HepG2 (cell line): ENCODE measurements around the gene PERCC1. TPM values are rescaled to one million over a fixed set of nuclear protein-coding genes. Genes with fewer than 3 reads are reported as not detected.

Experiments
- ATAC-seq: fragments of 200-7000 bp; cut with Tn5 transposase; 3 replicates; pipeline ENCODE4 v1.9.1; 2020; ENCODE audit warnings: mild to moderate bottlenecking, moderate library complexity
- BruUV-seq: library from RNA; stranded (reverse); fragments of 400-500 nt; replicated peaks from 2 replicates; lab custom pipeline; 2021; lab: Mats Ljungman, UMichigan
- CTCF ChIA-PET: fragments of 300-600 bp; formaldehyde crosslinking; extraction: SDS; loops from one replicate; lab custom pipeline; 2021; ENCODE audit warnings: low total read pairs, inconsistent platforms, low intra/inter-chr PET ratio; lab: Yijun Ruan, JAX
- POLR2A ChIA-PET: fragments of 350-600 bp; sonication (Branson Sonifier 250); formaldehyde crosslinking; loops from one replicate; lab custom pipeline; 2020; ENCODE audit warnings: antibody characterized with exemption, inconsistent platforms; lab: Yijun Ruan, JAX
- DNase-seq: peaks from one replicate; pipeline ENCODE4 v3.0.0-alpha.2; 2015; ENCODE audit warnings: low spot score
- FAIRE-seq: peaks from 3 replicates; lab custom pipeline; 2011; peaks lifted over from hg19 to GRCh38; lab: Jason Lieb, UNC
- H2AFZ ChIP-seq: one replicate; pipeline ENCODE4 v1.6.1; 2011; ENCODE audit warnings: low read length, inconsistent platforms
- H3K27ac ChIP-seq: fragments of 300-600 bp; 3 replicates; pipeline ENCODE4 v1.8.0; 2011; ENCODE audit warnings: mixed run types, mild to moderate bottlenecking, mixed read lengths, low read length, inconsistent platforms; ENCODE audit not compliant: insufficient read depth; ENCODE audit errors: extremely low read length
- H3K27me3 ChIP-seq, 2 experiments: fragments of 200-600 bp in 1 of 2; 2 replicates in 1 of 2; 3 replicates in 1 of 2; pipeline versions ENCODE4 v1.6.0 to v1.8.0; 2011; ENCODE audit warnings: low read length in 2 of 2, mild to moderate bottlenecking in 2 of 2, moderate library complexity in 2 of 2, inconsistent platforms in 1 of 2; ENCODE audit not compliant: insufficient read depth in 2 of 2, control insufficient read depth in 1 of 2
- H3K36me3 ChIP-seq, 2 experiments: fragments of 200-600 bp in 1 of 2; replicated peaks in 1 of 2; 2 replicates in 1 of 2; 3 replicates in 1 of 2; pipeline versions ENCODE4 v1.5.1 to v1.8.0; 2011; ENCODE audit warnings: low read length in 2 of 2, inconsistent platforms in 1 of 2; ENCODE audit not compliant: insufficient read depth in 2 of 2, control insufficient read depth in 1 of 2
- H3K4me1 ChIP-seq: 2 replicates; pipeline ENCODE4 v1.5.1; 2012; ENCODE audit warnings: low read length, inconsistent platforms; ENCODE audit not compliant: insufficient read depth
- H3K4me2 ChIP-seq: 2 replicates; pipeline ENCODE4 v1.6.0; 2011; ENCODE audit warnings: low read depth, low read length, inconsistent platforms
- H3K4me3 ChIP-seq, 3 experiments: fragments of 200-600 bp in 1 of 3; sonication (generic), shearing (Covaris generic) in 1 of 3; replicated peaks in 1 of 3; 2 replicates each; pipeline ENCODE4 v1.5.1; 2011 to 2016; ENCODE audit warnings: low read length in 3 of 3, inconsistent platforms in 2 of 3, low read depth in 2 of 3, mild to moderate bottlenecking in 2 of 3, control low read depth in 1 of 3, mixed read lengths in 1 of 3; ENCODE audit not compliant: insufficient read depth in 1 of 3
- H3K79me2 ChIP-seq: one replicate; pipeline ENCODE4 v1.6.1; 2011; ENCODE audit warnings: low read length, inconsistent platforms; ENCODE audit not compliant: insufficient read depth
- H3K9ac ChIP-seq: 2 replicates; pipeline ENCODE4 v1.6.0; 2011; ENCODE audit warnings: mild to moderate bottlenecking, low read depth, low read length, inconsistent platforms; ENCODE audit not compliant: insufficient read depth
- H3K9me3 ChIP-seq: 2 replicates; pipeline ENCODE4 v1.5.1; 2012; ENCODE audit warnings: mild to moderate bottlenecking, low read length
- H4K20me1 ChIP-seq: 2 replicates; pipeline ENCODE4 v1.6.0; 2011; ENCODE audit warnings: inconsistent platforms, mild to moderate bottlenecking, low read length, moderate library complexity; ENCODE audit not compliant: insufficient read depth
- BATF2 ChIP-seq: sonication (generic); formaldehyde crosslinking; IDR thresholded peaks from 2 replicates; pipeline ENCODE4 v1.8.0; 2022; ENCODE audit warnings: mild to moderate bottlenecking, missing genetic modification reagents, moderate library complexity
- CCAR2 ChIP-seq: fragments of 200-400 bp; formaldehyde crosslinking; optimal IDR thresholded peaks from 2 replicates; pipeline ENCODE3; 2018; ENCODE audit warnings: low read depth, mild to moderate bottlenecking, low read length, moderate library complexity
- HNF4A ChIP-seq: sonication (generic); formaldehyde crosslinking; IDR thresholded peaks from 2 replicates; pipeline ENCODE4 v1.4.0; 2020; ENCODE audit warnings: missing genetic modification reagents
- MED1 ChIP-seq: sonication (generic); formaldehyde crosslinking; IDR thresholded peaks from 2 replicates; pipeline ENCODE4 v1.4.0; 2020; ENCODE audit warnings: missing genetic modification reagents
- MYPOP ChIP-seq: sonication (generic); formaldehyde crosslinking; IDR thresholded peaks from 2 replicates; pipeline ENCODE4 v1.8.1; 2023; ENCODE audit warnings: mild to moderate bottlenecking, moderate library complexity, missing genetic modification reagents
- NCOA5 ChIP-seq: sonication (generic); formaldehyde crosslinking; IDR thresholded peaks from 2 replicates; pipeline ENCODE4 v1.4.0; 2020; ENCODE audit warnings: missing genetic modification reagents
- RBM39 ChIP-seq: fragments of 200-400 bp; formaldehyde crosslinking; IDR thresholded peaks from one replicate; pipeline ENCODE4 v1.6.1; 2018; ENCODE audit warnings: antibody characterized with exemption, mild to moderate bottlenecking, low read depth, low read length; ENCODE audit not compliant: poor library complexity, severe bottlenecking
- ZBTB7A ChIP-seq: sonication (generic); formaldehyde crosslinking; IDR thresholded peaks from 2 replicates; pipeline ENCODE4 v1.8.0; 2022; ENCODE audit warnings: mild to moderate bottlenecking, missing genetic modification reagents
- ZGPAT ChIP-seq: IDR thresholded peaks from 2 replicates; pipeline ENCODE4 v1.6.1; 2016; ENCODE audit warnings: mild to moderate bottlenecking
- ZNF382 ChIP-seq: sonication (generic); formaldehyde crosslinking; IDR thresholded peaks from 2 replicates; pipeline ENCODE4 v1.5.0; 2020; ENCODE audit warnings: missing genetic modification reagents, mild to moderate bottlenecking, borderline replicate concordance
- ZNF644 ChIP-seq: IDR thresholded peaks from 2 replicates; pipeline ENCODE4 v1.6.1; 2016; ENCODE audit warnings: low read depth
- ZNF724P ChIP-seq: sonication (generic); formaldehyde crosslinking; IDR thresholded peaks from 2 replicates; pipeline ENCODE4 v1.8.0; 2022; ENCODE audit warnings: missing genetic modification reagents, borderline replicate concordance
- ZNF800 ChIP-seq: sonication (generic); formaldehyde crosslinking; IDR thresholded peaks from 2 replicates; pipeline ENCODE4 v1.4.0; 2020; ENCODE audit warnings: missing genetic modification reagents
- ZSCAN25 ChIP-seq: sonication (generic); formaldehyde crosslinking; IDR thresholded peaks from 2 replicates; pipeline ENCODE4 v1.8.0; 2022; ENCODE audit warnings: mild to moderate bottlenecking, missing genetic modification reagents
- WGBS: methylation state at CpG from one replicate; pipeline ENCODE4 v1.1.6; 2017; ENCODE audit warnings: low lambda C conversion rate; 5-methylcytosine and 5-hydroxymethylcytosine counted together
- in situ Hi-C: cut with HindIII; loops from 2 replicates; pipeline ENCODE4 v1.10.0; 2017; ENCODE audit warnings: low pct_unique_long_range_greater_than_20kb; ENCODE audit not compliant: extremely low pct_ligation_motif_present
- intact Hi-C: fragments of 100-400 bp; cut with micrococcal nuclease; formaldehyde crosslinking; loops from one replicate; pipeline ENCODE4 v1.10.0; 2022; ENCODE audit not compliant: unreplicated experiment
- polyA plus RNA-seq, 8 experiments: library from polyadenylated mRNA; depleted of rRNA in 3 of 8; stranded (reverse) in 7 of 8; unstranded in 1 of 8; fragments of >200 nt; fragmentation: Illumina TruSeq in 4 of 8; extraction: Trizol in 4 of 8; gene quantifications; 2 replicates each; pipeline versions ENCODE4 v1.2.1 to v1.2.3, GENCODE V29; 2011 to 2016; ENCODE audit warnings: low read depth in 4 of 8, missing spikeins in 1 of 8, mixed read lengths in 1 of 8; ENCODE audit not compliant: insufficient read depth in 1 of 8
- total RNA-seq, 5 experiments: library from RNA; depleted of rRNA; stranded (reverse); fragments of >200 nt; fragmentation: Illumina TruSeq; extraction: Trizol; gene quantifications; 2 replicates each; pipeline ENCODE4 v1.2.3, GENCODE V29; 2016; ENCODE audit warnings: low read depth in 1 of 5
- TF ChIP-seq, protein P1 (sequence below): sonication (generic); formaldehyde crosslinking; IDR thresholded peaks from 2 replicates; pipeline ENCODE4 v1.8.1; 2022; ENCODE audit warnings: mild to moderate bottlenecking, missing genetic modification reagents

The PERCC1 gene
- total and polyA plus RNA-seq, 2 of the 13 experiments (the other 11 are each of a cell fraction or from before 2014, with no cell fraction given), result 0.15 TPM; not detected in 1

GRCh38 chr16:1427473-1428461 lies 3.1 kb upstream of the PERCC1 start:
- H3K4me3 ChIP-seq, result no peak overlapping the region; a peak in 1 of 6 replicates
- no peak overlapping the region for H2AFZ ChIP-seq
- 72% methylated on average over 33 of the region's 53 CpGs for WGBS
- intact Hi-C loops (no loop called here), in situ Hi-C loops (no loop called here)
- peaks cover 10 to 39% of the 10 kb centered on the region in 2 experiments for H3K27me3 ChIP-seq
- H3K36me3 ChIP-seq, result no peaks in the 10 kb centered on the region
- CTCF ChIA-PET, result no interaction called here
- H3K9me3 ChIP-seq, result no peaks in the 10 kb centered on the region
- no peak overlapping the region for H3K27ac ChIP-seq
- H3K9ac ChIP-seq, result no peak overlapping the region
- DNase-seq, result no peak
- BruUV-seq, result no TSS peak
- POLR2A ChIA-PET, result interaction anchor here (1.5 kb wide), 1 partner anchor 20 kb away, joined by 3 read pairs; no protein-coding TSS in a partner anchor
- ATAC-seq, result no peak
- H3K4me2 ChIP-seq, result peak overlapping the region; percentile 95; the same call in 1 of the 2 replicates
- TF ChIP-seq MED1 (CRISPR knock-in tag) (no peak), ZGPAT (CRISPR knock-in tag) (0 out of 2 replicates have a peak, but pooled peaks have one; percentile 11), MYPOP (CRISPR knock-in tag) (no peak), ZNF800 (CRISPR knock-in tag) (no peak), NCOA5 (no peak), ZBTB7A (CRISPR knock-in tag) (no peak), CCAR2 (no peak), ZNF382 (CRISPR knock-in tag) (no peak), HNF4A (CRISPR knock-in tag) (no peak), ZNF644 (no peak), ZSCAN25 (0 out of 2 replicates have a peak, but pooled peaks have one; percentile 10), ZNF724P (CRISPR knock-in tag) (no peak), RBM39 (peak; percentile 21), BATF2 (CRISPR knock-in tag) (no peak)
- TF ChIP-seq, protein P1, sequence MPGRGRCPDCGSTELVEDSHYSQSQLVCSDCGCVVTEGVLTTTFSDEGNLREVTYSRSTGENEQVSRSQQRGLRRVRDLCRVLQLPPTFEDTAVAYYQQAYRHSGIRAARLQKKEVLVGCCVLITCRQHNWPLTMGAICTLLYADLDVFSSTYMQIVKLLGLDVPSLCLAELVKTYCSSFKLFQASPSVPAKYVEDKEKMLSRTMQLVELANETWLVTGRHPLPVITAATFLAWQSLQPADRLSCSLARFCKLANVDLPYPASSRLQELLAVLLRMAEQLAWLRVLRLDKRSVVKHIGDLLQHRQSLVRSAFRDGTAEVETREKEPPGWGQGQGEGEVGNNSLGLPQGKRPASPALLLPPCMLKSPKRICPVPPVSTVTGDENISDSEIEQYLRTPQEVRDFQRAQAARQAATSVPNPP (CRISPR knock-in tag), result no peak
- no peaks in the 10 kb centered on the region for H3K79me2 ChIP-seq
- H4K20me1 ChIP-seq, result no peaks in the 10 kb centered on the region
- H3K4me1 ChIP-seq, result peaks cover 37% of the 10 kb centered on the region
- FAIRE-seq, result no peak
